ENCODE measurements around the gene TUBA4A. TPM values are rescaled to one million over a fixed set of nuclear protein-coding genes. Genes with fewer than 3 reads are reported as not detected.

Gene TUBA4A
- total and polyA plus RNA-seq, 2 experiments from 2014 or later, result 44.3 to 77.7 TPM

DNA sequence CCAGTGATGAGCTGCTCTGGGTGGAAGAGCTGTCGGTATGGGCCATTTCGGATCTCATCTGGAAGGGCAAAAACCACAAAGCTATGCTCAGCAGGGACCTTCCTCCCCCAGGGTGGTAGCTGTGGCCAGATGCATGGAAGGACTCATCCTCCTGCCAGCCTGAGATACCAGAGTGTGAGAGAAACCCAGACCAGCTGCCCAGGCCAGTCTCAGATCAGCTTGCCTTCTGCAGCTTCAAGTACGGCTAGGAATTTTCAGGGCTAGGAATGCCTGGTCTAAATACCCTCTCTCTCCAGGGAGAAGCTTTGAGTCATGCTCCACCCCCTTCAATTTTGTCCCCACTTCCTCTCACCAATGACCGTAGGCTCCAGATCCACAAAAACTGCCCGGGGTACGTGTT, 2.1 kb downstream of the TUBA4A start:
- H3F3A ChIP-seq (replicated peaks; ENCODE audit: low read depth), result no peaks in the 10 kb centered on the region; the same call in 1 of the 2 replicates
- H3K4me1 ChIP-seq (ENCODE audit: insufficient read depth), result peaks cover 7% of the 10 kb centered on the region; the same call in 1 of the 2 replicates
- H3K27me3 ChIP-seq (ENCODE audit: insufficient read depth), result peaks cover 43% of the 10 kb centered on the region
- TF ChIP-seq, protein P1, sequence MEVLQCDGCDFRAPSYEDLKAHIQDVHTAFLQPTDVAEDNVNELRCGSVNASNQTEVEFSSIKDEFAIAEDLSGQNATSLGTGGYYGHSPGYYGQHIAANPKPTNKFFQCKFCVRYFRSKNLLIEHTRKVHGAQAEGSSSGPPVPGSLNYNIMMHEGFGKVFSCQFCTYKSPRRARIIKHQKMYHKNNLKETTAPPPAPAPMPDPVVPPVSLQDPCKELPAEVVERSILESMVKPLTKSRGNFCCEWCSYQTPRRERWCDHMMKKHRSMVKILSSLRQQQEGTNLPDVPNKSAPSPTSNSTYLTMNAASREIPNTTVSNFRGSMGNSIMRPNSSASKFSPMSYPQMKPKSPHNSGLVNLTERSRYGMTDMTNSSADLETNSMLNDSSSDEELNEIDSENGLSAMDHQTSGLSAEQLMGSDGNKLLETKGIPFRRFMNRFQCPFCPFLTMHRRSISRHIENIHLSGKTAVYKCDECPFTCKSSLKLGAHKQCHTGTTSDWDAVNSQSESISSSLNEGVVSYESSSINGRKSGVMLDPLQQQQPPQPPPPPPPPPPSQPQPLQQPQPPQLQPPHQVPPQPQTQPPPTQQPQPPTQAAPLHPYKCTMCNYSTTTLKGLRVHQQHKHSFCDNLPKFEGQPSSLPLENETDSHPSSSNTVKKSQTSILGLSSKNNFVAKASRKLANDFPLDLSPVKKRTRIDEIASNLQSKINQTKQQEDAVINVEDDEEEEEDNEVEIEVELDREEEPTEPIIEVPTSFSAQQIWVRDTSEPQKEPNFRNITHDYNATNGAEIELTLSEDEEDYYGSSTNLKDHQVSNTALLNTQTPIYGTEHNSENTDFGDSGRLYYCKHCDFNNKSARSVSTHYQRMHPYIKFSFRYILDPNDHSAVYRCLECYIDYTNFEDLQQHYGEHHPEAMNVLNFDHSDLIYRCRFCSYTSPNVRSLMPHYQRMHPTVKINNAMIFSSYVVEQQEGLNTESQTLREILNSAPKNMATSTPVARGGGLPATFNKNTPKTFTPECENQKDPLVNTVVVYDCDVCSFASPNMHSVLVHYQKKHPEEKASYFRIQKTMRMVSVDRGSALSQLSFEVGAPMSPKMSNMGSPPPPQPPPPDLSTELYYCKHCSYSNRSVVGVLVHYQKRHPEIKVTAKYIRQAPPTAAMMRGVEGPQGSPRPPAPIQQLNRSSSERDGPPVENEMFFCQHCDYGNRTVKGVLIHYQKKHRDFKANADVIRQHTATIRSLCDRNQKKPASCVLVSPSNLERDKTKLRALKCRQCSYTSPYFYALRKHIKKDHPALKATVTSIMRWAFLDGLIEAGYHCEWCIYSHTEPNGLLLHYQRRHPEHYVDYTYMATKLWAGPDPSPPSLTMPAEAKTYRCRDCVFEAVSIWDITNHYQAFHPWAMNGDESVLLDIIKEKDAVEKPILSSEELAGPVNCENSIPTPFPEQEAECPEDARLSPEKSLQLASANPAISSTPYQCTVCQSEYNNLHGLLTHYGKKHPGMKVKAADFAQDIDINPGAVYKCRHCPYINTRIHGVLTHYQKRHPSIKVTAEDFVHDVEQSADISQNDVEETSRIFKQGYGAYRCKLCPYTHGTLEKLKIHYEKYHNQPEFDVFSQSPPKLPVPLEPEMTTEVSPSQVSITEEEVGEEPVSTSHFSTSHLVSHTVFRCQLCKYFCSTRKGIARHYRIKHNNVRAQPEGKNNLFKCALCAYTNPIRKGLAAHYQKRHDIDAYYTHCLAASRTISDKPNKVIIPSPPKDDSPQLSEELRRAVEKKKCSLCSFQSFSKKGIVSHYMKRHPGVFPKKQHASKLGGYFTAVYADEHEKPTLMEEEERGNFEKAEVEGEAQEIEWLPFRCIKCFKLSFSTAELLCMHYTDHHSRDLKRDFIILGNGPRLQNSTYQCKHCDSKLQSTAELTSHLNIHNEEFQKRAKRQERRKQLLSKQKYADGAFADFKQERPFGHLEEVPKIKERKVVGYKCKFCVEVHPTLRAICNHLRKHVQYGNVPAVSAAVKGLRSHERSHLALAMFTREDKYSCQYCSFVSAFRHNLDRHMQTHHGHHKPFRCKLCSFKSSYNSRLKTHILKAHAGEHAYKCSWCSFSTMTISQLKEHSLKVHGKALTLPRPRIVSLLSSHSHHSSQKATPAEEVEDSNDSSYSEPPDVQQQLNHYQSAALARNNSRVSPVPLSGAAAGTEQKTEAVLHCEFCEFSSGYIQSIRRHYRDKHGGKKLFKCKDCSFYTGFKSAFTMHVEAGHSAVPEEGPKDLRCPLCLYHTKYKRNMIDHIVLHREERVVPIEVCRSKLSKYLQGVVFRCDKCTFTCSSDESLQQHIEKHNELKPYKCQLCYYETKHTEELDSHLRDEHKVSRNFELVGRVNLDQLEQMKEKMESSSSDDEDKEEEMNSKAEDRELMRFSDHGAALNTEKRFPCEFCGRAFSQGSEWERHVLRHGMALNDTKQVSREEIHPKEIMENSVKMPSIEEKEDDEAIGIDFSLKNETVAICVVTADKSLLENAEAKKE (CRISPR knock-in tag; IDR thresholded peaks at IDR 0.05), result no peak
- TF ChIP-seq, protein P2, sequence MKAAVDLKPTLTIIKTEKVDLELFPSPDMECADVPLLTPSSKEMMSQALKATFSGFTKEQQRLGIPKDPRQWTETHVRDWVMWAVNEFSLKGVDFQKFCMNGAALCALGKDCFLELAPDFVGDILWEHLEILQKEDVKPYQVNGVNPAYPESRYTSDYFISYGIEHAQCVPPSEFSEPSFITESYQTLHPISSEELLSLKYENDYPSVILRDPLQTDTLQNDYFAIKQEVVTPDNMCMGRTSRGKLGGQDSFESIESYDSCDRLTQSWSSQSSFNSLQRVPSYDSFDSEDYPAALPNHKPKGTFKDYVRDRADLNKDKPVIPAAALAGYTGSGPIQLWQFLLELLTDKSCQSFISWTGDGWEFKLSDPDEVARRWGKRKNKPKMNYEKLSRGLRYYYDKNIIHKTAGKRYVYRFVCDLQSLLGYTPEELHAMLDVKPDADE (IDR thresholded peaks at IDR 0.05), result no peak
- TF ChIP-seq NANOG (IDR thresholded peaks at IDR 0.05; ENCODE audit: borderline replicate concordance) (no peak), EZH2phosphoT487 (IDR thresholded peaks at IDR 0.05; ENCODE audit: unreplicated experiment) (no peak), JUNB (IDR thresholded peaks at IDR 0.05; ENCODE audit: unreplicated experiment) (no peak)
- peaks cover 40% of the 10 kb centered on the region for H3K27me3 Mint-ChIP-seq (ENCODE audit: insufficient read depth, low read depth, poor library complexity)
- H3K9me2 ChIP-seq (ENCODE audit: insufficient read depth), result no peaks in the 10 kb centered on the region
- H3K9me3 Mint-ChIP-seq, result no peaks in the 10 kb centered on the region
- H4K20me1 ChIP-seq (replicated peaks; ENCODE audit: insufficient read depth), result no peaks in the 10 kb centered on the region
- no peaks in the 10 kb centered on the region for H3K79me2 ChIP-seq (replicated peaks; ENCODE audit: insufficient read depth)
- H3K36me3 Mint-ChIP-seq (ENCODE audit: low read depth), result peaks cover 44% of the 10 kb centered on the region
- DNase-seq (ENCODE audit: low spot score) (no peak), ATAC-seq (no peak)
- H3K27ac Mint-ChIP-seq, result no peak overlapping the region
- no peak overlapping the region for H2AFZ ChIP-seq
- H3K27ac ChIP-seq (ENCODE audit: low read depth), result no peak overlapping the region
- no peak overlapping the region for H3K4me3 ChIP-seq
- peaks cover 3% of the 10 kb centered on the region; the same call in 1 of the 2 replicates for H3K36me3 ChIP-seq (ENCODE audit: insufficient read depth)
- H3K4me1 Mint-ChIP-seq, result peaks cover 44% of the 10 kb centered on the region
- H3K4me2 ChIP-seq, result 0 out of 2 replicates have a peak overlapping the region, but pooled peaks have one; percentile 96
- peak overlapping the region; percentile 85 for H3K4me3 Mint-ChIP-seq
